ENCODE results near the gene MLXIP. TPM values are rescaled to one million over a fixed set of nuclear protein-coding genes. Genes with fewer than 3 reads are reported as not detected.

MLXIP gene
- polyA plus RNA-seq (2013, experiment 1 of 4): 15.6 TPM
- polyA plus RNA-seq (2013, experiment 2 of 4): 16.9 TPM
- 12.9 TPM for polyA plus RNA-seq (2013, experiment 3 of 4)
- polyA plus RNA-seq (2013, experiment 4 of 4): 17.3 TPM

DNA sequence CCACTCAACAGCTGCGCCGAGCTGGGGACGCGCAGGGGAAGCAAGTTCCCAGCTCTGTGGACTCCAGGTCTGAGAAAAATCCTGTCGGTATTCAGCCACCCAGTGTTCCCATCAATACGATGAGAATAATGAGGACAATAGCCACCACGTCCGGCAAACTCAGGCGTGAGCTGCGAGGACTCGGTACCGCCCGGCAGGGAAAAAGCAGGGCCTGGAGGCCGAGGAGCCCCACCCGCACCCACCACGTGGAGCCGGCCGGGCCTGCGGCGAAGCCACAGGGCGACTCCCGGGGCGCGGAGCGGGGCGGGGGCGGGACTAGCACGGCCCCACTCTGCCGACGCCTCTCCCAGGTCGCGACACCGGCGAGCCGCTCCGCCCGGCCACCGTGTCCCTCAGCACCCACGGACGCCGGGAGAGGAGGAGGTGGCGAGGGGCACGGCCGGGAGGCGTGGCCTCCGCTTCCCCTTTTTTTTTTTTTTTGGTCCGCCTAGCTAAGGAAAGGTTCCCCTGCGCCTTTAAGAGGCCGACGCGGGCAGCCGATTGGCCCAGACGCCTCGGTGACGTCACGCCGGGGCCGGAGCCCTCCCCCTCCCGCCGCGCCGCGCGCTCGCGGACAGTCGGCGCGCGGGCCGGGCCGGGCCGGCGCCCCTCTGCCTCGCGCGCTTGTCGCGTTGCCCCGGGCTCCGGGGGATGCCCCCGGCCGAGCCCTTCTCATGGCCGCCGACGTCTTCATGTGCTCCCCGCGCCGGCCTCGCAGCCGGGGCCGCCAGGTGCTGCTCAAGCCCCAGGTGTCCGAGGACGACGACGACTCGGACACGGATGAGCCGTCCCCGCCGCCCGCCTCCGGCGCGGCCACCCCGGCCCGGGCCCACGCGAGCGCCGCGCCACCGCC is at the start of gene MLXIP:
MLXIP (plus strand) TSS at position 616 of the 892 bp plus-strand sequence; CDS start at position 714, 98 bp downstream.
- Histone ChIP-seq H3K4me3 (ENCODE audit: insufficient read depth, low read depth, low read length) (peak within 1 kb of the TSS; percentile 45), H3K36me3 (ENCODE audit: control insufficient read depth, insufficient read depth, low read length) (no peaks in the 10 kb centered on the region), H3K27ac (ENCODE audit: insufficient read depth, low read depth, low read length, poor library complexity, severe bottlenecking) (no peak within 1 kb of the TSS), H3K9me3 (ENCODE audit: control insufficient read depth, low read length) (no peaks in the 10 kb centered on the region), H3K27me3 (ENCODE audit: control insufficient read depth, insufficient read depth, low read length, poor library complexity, severe bottlenecking) (peaks cover 42% of the 10 kb centered on the region), H3K4me1 (ENCODE audit: control insufficient read depth, insufficient read depth, low read length) (peaks cover 15% of the 10 kb centered on the region)
- 1% methylated on average over 113 of the region's 113 CpGs for WGBS, 2 experiments

DNA sequence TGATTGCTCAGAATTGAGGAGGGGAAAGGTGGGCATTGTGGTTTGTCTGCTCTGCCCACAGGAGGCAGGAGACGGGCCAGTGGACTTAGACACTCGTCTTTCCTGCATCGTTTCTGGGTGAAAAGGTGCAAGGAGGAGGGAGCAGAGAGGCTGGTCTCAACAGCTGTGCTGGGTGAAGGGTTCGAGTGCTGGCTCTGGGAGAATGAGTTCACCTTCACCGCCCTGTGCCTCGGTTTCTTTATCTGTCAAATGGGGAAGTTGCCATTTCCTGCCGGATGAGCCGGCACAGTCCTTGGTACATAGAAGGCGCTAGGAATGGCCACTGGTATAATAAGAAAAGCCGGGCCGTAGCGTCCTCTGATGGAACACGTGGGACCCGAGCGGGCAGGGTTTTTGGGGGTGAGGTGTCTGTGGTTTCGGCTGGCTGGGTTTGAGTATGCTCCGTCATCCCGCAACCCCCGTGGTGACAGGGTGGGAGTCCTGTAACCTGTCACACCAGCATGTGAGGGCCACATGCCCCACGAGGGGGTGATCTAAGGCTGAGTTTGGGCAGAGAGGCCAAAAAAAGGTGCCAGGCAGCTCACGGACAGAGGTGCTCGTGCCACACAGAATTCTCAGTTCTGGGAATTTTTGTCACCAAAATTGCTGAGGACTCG is 49.5 kb upstream of the MLXIP start:
- Histone ChIP-seq H3K4me3 (ENCODE audit: insufficient read depth, low read depth, low read length) (no peak overlapping the region), H3K4me1 (ENCODE audit: control insufficient read depth, insufficient read depth, low read length) (peaks cover 3% of the 10 kb centered on the region), H3K27me3 (ENCODE audit: control insufficient read depth, insufficient read depth, low read length, poor library complexity, severe bottlenecking) (no peaks in the 10 kb centered on the region), H3K9me3 (ENCODE audit: control insufficient read depth, low read length) (no peaks in the 10 kb centered on the region), H3K27ac (ENCODE audit: insufficient read depth, low read depth, low read length, poor library complexity, severe bottlenecking) (no peak overlapping the region), H3K36me3 (ENCODE audit: control insufficient read depth, insufficient read depth, low read length) (no peaks in the 10 kb centered on the region)
- WGBS, 2 experiments: 94% methylated on average over 23 of the region's 23 CpGs

DNA sequence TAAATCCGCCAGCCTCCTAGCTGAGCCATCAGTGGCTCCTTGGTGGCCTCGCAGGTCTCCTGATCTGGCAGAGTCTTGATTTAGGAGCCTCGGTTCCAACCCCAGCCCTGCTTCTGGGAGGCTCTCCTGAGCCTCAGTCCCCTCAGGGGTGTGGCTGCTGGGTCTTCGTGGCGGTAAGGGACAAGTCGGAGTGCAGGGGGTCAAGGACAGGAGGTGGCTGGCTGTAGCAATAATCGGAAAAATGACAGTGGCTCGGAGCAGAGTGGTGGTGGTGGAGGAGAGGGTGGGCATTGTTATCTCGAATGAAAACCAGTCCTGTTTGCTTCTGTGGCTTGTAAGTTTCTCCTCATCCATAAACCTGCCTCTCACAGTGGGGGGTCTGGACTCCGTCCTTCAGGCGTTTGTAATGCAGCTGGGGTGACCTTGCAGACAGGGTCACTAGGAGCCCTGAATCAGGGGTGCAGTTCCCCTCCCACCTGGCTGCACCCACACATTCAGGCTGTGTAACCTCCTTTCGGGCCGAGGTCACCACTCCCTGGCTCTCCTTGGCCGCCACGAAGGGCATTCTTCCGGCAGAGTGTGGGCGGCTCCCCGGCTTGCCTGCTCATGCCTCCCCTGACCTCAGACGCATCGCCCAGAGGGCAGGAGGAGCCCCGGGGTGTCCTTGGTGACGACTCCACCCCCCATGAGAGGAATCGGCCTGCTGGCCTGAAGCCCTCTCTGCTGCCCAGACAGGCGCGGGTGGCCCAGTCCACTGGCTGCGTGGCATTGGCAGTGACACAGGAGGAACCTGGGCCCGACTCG is 48.7 kb upstream of the MLXIP start:
- no peaks in the 10 kb centered on the region for H3K9me3 ChIP-seq (ENCODE audit: control insufficient read depth, low read length)
- H3K4me1 ChIP-seq (ENCODE audit: control insufficient read depth, insufficient read depth, low read length): no peaks in the 10 kb centered on the region
- H3K27me3 ChIP-seq (ENCODE audit: control insufficient read depth, insufficient read depth, low read length, poor library complexity, severe bottlenecking): no peaks in the 10 kb centered on the region
- WGBS, 2 experiments: 91% methylated on average over 28 of the region's 28 CpGs
- H3K36me3 ChIP-seq (ENCODE audit: control insufficient read depth, insufficient read depth, low read length): no peaks in the 10 kb centered on the region
- H3K4me3 ChIP-seq (ENCODE audit: insufficient read depth, low read depth, low read length): no peak overlapping the region
- no peak overlapping the region for H3K27ac ChIP-seq (ENCODE audit: insufficient read depth, low read depth, low read length, poor library complexity, severe bottlenecking)

DNA sequence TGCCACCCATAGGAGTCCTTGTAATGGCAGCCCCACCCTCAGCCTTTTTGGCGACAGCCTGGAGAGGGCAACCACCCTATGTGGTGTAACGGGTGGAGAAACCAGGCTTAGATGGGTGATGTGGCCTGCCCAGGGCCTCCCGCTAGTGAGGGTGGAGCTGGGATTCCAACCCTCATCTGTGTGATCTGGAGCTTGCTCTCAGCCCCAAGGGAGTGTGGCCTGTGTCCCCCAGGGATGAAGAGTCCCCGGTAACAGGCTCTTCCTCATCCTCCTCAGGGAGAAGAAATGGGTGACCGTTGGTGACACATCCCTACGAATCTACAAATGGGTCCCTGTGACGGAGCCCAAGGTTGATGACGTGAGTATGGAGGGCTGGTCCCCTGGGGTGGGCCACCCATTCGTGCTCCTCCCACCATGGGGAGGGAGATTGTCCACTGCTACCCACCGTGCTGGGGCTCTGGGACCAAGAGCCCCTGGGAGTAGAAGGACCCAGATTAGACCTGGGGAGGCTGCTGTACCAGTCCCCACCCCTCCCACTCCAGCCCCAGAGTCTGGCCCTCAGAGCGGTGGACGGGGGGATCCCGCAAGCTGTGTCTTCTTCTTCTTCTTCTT is 48.0 kb upstream of the MLXIP start:
- H3K27me3 ChIP-seq (ENCODE audit: control insufficient read depth, insufficient read depth, low read length, poor library complexity, severe bottlenecking): no peaks in the 10 kb centered on the region
- H3K36me3 ChIP-seq (ENCODE audit: control insufficient read depth, insufficient read depth, low read length): peaks cover 4% of the 10 kb centered on the region
- 94 to 95% methylated on average over 13 of the region's 13 CpGs for WGBS, 2 experiments
- H3K4me3 ChIP-seq (ENCODE audit: insufficient read depth, low read depth, low read length): no peak overlapping the region
- H3K4me1 ChIP-seq (ENCODE audit: control insufficient read depth, insufficient read depth, low read length): no peaks in the 10 kb centered on the region
- H3K27ac ChIP-seq (ENCODE audit: insufficient read depth, low read depth, low read length, poor library complexity, severe bottlenecking): no peak overlapping the region
- no peaks in the 10 kb centered on the region for H3K9me3 ChIP-seq (ENCODE audit: control insufficient read depth, low read length)

DNA sequence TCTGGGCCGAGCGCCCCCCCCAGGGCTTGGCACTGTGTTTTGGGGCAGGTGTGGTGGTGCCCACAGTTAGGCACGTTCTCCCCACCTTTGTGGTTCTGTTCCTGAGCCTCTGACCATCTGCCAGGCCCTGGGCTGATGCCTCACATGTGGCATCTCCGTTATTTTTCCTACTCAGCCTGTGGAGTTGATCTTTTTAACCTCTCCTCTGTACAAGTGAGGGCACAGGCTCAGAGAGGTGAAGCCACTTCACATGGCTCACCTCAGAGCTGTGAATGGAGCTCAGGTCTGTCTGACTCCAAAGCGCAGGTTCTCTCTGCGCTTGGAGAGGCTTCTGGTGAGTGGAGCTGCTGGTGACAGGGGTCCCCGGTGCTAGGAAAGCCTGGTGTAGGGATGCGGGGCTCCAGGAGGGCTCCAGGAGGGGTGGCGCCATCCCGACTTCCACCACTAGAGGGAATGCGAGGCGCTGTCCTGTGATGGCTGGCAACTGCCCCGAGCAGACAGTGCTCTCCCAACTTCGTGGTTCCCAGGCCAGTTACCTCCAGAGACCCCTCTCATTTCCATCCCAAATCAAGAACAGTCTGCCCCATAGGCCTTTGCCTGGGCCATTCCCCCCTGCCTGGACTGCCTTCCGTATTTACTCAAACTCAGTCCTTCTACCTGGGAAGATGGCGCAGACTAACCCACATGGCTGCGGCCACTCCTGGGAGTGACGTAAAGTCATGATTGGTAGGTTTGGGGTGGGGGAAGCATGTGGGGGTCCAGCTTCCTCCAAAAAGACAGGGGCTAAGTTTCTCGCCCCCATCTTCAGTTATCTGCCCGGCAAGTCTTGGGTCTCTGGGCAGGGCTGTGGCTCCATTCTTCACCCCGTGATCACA is 47.0 kb upstream of the MLXIP start:
- peak overlapping the region; percentile 16 for H3K27ac ChIP-seq (ENCODE audit: insufficient read depth, low read depth, low read length, poor library complexity, severe bottlenecking)
- no peaks in the 10 kb centered on the region for H3K9me3 ChIP-seq (ENCODE audit: control insufficient read depth, low read length)
- H3K4me3 ChIP-seq (ENCODE audit: insufficient read depth, low read depth, low read length): no peak overlapping the region
- H3K27me3 ChIP-seq (ENCODE audit: control insufficient read depth, insufficient read depth, low read length, poor library complexity, severe bottlenecking): no peaks in the 10 kb centered on the region
- H3K4me1 ChIP-seq (ENCODE audit: control insufficient read depth, insufficient read depth, low read length): no peaks in the 10 kb centered on the region
- 70 to 71% methylated on average over 20 to 21 of the region's 21 CpGs for WGBS, 2 experiments
- peaks cover 14% of the 10 kb centered on the region for H3K36me3 ChIP-seq (ENCODE audit: control insufficient read depth, insufficient read depth, low read length)

DNA sequence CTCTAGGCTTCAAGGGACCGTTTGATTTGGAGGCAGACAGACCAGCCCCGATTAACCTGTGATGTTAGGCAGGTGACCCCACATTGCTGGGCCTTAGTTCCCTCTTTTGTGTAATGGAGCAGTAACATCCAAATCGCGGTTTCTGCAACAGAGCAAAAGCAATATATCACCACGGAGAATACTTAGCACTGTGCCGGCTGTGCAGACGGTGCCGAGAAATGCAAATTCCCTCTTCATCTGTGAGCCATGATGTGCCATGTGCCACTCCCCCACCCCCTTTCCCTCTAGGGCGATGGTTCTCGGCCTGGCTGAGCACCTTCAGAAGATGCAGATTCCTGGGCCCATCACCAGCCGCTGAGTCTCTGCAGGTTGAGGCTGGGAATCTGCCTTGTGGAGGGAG is 46.0 kb upstream of the MLXIP start:
- H3K27me3 ChIP-seq (ENCODE audit: control insufficient read depth, insufficient read depth, low read length, poor library complexity, severe bottlenecking): no peaks in the 10 kb centered on the region
- no peak overlapping the region for H3K4me3 ChIP-seq (ENCODE audit: insufficient read depth, low read depth, low read length)
- H3K9me3 ChIP-seq (ENCODE audit: control insufficient read depth, low read length): no peaks in the 10 kb centered on the region
- no peaks in the 10 kb centered on the region for H3K4me1 ChIP-seq (ENCODE audit: control insufficient read depth, insufficient read depth, low read length)
- 93 to 94% methylated on average over 10 to 11 of the region's 11 CpGs for WGBS, 2 experiments
- no peak overlapping the region for H3K27ac ChIP-seq (ENCODE audit: insufficient read depth, low read depth, low read length, poor library complexity, severe bottlenecking)
- peaks cover 22% of the 10 kb centered on the region for H3K36me3 ChIP-seq (ENCODE audit: control insufficient read depth, insufficient read depth, low read length)

GRCh38 chr12:122035292-122035691 is 43.3 kb upstream of the MLXIP start:
- H3K9me3 ChIP-seq (ENCODE audit: control insufficient read depth, low read length): no peaks in the 10 kb centered on the region
- H3K36me3 ChIP-seq (ENCODE audit: control insufficient read depth, insufficient read depth, low read length): peaks cover 29% of the 10 kb centered on the region
- WGBS, 2 experiments: 94 to 98% methylated on average over 8 of the region's 8 CpGs
- H3K27me3 ChIP-seq (ENCODE audit: control insufficient read depth, insufficient read depth, low read length, poor library complexity, severe bottlenecking): no peaks in the 10 kb centered on the region
- H3K27ac ChIP-seq (ENCODE audit: insufficient read depth, low read depth, low read length, poor library complexity, severe bottlenecking): no peak overlapping the region
- no peaks in the 10 kb centered on the region for H3K4me1 ChIP-seq (ENCODE audit: control insufficient read depth, insufficient read depth, low read length)
- no peak overlapping the region for H3K4me3 ChIP-seq (ENCODE audit: insufficient read depth, low read depth, low read length)

- Histone ChIP-seq H3K36me3 (ENCODE audit: control insufficient read depth, insufficient read depth, low read length) (peaks cover 29% of the 10 kb centered on the region), H3K27me3 (ENCODE audit: control insufficient read depth, insufficient read depth, low read length, poor library complexity, severe bottlenecking) (no peaks in the 10 kb centered on the region), H3K27ac (ENCODE audit: insufficient read depth, low read depth, low read length, poor library complexity, severe bottlenecking) (no peak overlapping the region), H3K9me3 (ENCODE audit: control insufficient read depth, low read length) (no peaks in the 10 kb centered on the region), H3K4me1 (ENCODE audit: control insufficient read depth, insufficient read depth, low read length) (no peaks in the 10 kb centered on the region), H3K4me3 (ENCODE audit: insufficient read depth, low read depth, low read length) (no peak overlapping the region)
- WGBS, 2 experiments: 95 to 96% methylated on average over 6 of the region's 6 CpGs
These were observed 42.4 kb upstream of the MLXIP start for GRCh38 chr12:122036153-122036552.
